Left renal cortex interstitium (tissue), 4 donors: ENCODE measurements around the gene SIPA1. TPM values are rescaled to one million over a fixed set of nuclear protein-coding genes. Genes with fewer than 3 reads are reported as not detected.
A peak's percentile ranks its signal among the peaks of the same experiment; 100 is the strongest.

Source experiments
- DNase-seq, 4 donors: peaks; one replicate each; pipeline ENCODE4 v3.0.0-alpha.2; 2013; ENCODE audit warnings: low read depth in 4 of 4, low spot score in 2 of 4, missing footprints in 1 of 4
- polyA plus RNA-seq, 4 donors: library from polyadenylated mRNA; unstranded; fragments of 120-200 nt; gene quantifications; one replicate each; pipeline ENCODE4 v1.2.1, GENCODE V29; 2013; ENCODE audit not compliant: insufficient read length in 4 of 4

The SIPA1 gene, protein sequence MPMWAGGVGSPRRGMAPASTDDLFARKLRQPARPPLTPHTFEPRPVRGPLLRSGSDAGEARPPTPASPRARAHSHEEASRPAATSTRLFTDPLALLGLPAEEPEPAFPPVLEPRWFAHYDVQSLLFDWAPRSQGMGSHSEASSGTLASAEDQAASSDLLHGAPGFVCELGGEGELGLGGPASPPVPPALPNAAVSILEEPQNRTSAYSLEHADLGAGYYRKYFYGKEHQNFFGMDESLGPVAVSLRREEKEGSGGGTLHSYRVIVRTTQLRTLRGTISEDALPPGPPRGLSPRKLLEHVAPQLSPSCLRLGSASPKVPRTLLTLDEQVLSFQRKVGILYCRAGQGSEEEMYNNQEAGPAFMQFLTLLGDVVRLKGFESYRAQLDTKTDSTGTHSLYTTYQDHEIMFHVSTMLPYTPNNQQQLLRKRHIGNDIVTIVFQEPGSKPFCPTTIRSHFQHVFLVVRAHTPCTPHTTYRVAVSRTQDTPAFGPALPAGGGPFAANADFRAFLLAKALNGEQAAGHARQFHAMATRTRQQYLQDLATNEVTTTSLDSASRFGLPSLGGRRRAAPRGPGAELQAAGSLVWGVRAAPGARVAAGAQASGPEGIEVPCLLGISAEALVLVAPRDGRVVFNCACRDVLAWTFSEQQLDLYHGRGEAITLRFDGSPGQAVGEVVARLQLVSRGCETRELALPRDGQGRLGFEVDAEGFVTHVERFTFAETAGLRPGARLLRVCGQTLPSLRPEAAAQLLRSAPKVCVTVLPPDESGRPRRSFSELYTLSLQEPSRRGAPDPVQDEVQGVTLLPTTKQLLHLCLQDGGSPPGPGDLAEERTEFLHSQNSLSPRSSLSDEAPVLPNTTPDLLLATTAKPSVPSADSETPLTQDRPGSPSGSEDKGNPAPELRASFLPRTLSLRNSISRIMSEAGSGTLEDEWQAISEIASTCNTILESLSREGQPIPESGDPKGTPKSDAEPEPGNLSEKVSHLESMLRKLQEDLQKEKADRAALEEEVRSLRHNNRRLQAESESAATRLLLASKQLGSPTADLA
- polyA plus RNA-seq = 10 to 100 TPM; 23.2 to 46.3 (median 31.4) TPM

DNA sequence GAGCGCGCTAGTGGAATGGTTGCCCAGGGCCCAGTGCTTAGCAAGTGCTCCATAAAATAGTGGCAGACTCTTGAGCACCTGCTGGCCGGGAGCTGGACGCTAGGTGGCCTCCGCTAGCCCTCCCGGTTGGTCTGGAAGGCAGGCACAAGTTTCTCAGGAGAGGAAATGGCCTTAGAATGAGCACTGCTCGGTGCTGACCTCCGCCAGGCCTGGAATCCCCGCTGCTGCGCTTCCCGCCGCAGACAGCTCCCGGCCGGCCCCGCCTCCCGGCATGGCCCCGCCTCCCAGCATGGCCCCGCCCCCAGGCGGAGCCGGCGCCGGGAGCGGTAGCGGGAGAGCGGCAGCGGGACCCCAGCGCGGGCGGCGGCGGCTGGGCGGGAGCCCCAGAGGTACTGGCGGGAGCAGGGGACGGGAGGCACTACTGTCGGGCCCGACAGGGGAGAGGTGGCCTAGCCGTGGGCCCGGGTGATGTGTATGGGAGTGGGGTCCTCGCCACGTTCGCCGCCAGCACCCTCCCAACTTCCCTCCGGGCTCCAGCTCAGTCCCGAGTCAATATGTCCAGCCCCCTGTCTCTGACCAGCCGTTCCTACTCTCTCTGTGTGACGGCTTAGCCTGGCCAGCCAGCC is at the start of gene SIPA1:
Gene SIPA1 (plus strand): TSS at position 308 of the 626 bp plus-strand sequence. CDS start 2,821 bp downstream, outside the sequence.
- peak in 2 of 4 donors; percentile 29 to 59 for DNase-seq

GRCh38 chr11:65588199-65589054 is 49.5 kb upstream of the SIPA1 start:
- DNase-seq = no peak

- no peak for DNase-seq
Measured at GRCh38 chr11:65589444-65590239, 48.3 kb upstream of the SIPA1 start.

DNA sequence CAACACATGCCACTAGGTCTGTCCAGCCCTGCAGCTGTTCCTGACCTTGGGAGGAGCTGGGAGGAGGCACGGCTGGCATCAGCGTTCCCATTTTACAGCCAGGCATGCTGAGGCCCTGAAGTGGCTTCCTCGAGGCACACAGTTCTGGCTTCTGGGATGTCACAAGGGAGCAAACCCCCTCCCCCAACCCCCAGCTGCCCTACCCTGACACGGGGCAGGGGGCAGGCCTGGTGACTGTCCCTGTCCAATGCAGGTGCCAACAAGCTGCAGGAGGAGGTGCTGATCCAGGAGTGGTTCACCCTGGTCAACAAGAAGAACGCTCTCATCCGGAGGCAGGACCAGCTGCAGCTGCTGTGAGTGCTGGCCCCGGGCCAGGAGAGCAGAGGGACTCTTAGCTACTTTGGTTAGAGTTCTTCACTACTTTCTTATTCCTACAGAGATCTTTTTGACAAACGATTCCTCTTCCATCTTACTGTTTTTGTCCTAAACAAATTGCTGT is 47.6 kb upstream of the SIPA1 start:
- no peak for DNase-seq

DNA sequence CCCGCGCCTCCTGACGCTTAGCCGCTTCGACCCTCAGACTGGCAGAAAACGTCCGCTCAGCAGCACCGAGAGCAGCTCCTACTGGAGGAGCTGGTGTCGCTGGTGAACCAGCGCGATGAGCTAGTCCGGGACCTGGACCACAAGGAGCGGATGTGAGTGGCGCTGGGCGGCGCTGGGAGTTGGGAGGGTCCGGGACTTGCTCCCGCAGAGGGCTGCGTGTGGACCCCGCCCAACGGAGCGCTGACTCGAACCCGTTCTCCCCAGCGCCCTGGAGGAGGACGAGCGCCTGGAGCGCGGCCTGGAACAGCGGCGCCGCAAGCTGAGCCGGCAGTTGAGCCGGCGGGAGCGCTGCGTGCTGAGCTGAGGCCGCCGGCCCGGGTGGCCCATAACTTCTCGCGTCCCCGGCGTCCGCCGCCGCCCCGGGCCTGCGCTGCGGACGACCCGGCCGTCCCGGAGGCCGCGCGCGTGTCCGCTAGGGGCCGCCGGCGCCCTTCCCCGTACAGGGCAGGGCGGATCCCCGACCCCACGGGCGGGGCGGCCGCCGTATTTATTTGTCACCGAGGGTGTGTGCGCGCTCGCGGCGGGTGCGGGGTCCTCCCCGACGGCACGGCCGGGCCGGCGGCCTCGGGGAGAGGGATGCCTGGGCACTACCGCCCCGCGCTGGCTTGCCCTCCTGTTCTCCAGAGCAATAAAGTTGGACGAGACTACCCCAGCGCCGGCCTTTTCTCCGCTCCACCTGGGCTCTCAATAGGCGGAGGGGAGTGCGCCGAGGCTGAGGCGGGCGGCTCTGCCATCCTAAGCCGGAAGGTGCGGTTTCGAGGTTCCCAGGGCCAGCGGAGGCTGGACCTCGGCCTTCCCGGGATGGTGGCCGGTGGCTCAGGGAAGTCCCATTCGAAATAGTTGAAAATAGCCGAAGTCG is 45.7 kb upstream of the SIPA1 start:
- DNase-seq = no peak

DNA sequence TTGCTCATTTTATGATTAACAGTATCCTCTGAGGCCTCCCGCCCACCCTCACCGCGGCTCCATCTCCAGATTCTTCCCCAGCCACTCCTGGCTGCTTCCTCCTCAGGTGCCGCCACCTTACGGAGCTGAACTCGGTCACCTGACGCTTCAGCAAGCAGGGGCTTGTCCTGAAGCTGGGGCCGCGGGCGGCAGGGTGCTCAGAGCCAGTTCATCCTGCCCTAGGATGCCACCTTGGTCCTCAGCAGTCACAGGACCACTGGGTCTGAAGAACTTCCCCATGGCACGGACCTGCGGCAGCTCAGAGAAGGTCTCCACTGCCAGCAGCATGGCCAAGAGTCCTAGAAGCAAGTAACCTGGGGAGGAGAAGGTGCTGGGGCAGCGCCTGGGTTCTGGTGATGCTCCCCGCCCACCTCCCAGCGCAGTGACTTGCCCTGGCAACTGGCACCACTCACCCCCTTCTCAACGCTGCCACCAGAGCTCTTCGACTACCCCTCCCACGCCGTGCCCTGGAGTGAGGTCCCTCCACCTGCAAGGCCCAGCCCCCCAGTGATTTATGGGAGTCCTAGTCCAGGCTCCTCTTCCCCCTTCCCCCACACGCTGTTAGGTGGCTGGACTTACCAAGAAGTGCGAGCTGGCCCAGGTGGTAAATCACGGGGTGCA is 44.9 kb upstream of the SIPA1 start:
- DNase-seq = no peak

DNA sequence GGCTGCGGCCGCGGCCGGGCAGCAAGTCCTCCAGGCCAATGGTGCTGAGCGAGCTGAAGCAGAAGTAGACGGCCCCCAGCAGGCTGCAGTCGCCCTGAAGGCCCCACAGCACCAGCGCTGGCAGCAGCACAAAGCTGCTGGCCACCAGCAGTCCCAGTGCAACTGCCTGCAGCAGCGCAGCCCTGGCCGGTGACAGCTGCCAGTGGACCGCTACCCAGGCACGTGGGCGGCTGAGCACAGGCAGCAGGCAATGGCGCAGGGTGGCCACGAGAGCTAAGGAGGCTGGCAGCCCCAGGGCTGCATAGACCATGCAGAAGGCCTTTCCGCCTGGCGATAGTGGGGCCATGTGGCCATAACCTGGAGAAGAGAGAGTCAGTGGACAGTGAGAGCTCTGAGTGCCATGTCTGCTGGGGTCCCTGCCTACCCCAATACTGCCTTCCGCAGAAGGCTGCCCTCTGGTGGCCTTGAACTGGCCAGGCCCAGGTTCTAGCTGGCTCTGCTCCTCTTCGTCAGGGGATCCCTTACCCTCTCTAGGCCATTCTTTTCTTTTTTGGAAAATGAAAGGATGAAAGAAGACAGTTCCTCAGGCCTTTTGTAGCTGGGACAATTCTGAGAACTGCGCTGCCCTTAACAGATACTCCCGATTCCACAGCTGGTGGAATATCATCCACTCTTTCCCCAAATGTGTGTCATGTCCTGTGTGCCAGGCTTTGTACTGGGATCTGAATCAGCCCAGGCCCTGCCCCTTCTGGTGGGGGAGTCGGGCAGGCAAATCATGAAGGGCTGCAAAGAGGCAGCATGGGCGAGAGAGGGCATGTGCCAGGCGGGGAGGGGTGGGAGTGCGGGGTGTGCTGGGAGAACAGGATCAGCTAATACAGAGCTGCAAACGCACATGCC is 44.1 kb upstream of the SIPA1 start:
- no peak for DNase-seq

DNA sequence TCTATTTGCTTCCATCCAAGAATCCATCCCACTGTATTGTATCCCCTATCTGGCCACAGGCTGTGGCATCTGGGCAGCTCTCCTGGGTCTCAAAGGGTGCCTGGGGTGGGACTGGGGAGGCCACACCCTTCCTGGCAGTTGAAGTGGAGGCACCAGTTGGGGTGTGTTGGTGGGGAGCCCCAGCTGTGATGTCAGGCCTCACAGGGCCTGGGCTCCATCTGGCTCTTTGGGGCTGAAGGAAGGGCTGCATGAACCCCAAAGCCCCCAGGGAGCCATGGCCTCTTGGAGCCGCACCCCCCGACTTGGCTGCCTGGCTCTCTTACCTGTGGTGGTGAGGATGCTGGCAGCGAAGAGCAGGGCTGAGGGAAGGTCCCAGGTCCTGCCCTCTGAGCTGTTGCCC is 42.8 kb upstream of the SIPA1 start:
- DNase-seq = no peak

DNA sequence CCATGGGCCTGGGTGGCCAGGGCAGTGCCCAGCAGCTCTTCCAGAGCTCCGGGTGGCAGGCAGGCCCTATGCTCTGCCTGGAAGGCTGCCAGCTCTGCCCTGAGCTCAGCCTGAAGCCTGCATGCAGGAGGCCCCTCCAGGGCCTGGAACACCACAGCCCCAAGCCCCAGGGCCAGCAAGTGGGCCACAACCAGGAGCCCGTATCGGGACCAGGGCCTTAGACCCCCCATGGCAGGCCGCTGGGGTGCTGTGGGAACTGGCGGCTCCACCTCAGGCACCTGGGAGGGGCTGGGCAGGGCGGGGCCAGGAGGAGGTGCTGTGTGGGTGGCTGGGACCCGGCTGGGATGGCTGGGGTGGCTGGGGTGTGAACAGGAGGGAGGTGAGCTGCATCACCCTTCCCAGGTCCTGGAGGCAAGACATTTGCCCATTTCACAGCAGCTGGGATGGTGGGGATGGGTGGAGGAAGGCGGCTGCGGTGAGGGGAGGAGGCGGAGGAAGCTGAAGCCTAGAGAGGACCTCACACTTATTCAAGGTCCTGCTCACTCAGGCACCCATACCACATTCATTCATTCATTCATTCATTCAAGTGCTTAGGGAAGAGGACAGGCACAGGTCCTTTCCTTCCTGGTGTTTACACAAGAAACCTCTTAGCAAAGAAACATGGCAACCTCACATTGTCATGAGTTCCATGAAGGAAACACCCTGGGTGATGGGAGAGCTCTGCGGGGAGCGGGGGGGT is 42.2 kb upstream of the SIPA1 start, which contains the start of gene KCNK7:
Gene KCNK7 (minus strand): TSS at position 258 of the 739 bp plus-strand sequence. CDS start 28 bp downstream, at position 230.
- no peak for DNase-seq

DNA sequence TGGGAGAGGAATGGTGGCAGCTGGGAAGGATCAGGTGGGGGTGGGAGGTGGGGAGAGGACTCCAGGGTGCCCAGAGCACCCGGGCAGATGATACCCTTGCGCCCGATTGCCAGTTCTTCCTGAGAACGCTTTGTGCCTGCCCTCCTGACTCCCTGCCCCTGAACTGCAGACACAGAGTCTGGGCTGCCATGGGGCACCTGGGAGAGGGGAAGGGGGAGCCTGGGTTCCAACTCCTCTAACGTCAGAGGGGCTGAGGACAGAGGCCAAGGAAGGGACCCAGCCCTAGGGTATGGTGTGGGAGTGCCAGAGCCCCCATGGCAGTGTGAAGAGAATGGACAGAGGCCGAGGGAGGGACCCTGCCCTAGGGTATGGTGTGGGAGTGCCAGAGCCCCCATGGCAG is 41.4 kb upstream of the SIPA1 start:
- DNase-seq = no peak

- no peak for DNase-seq
Measured at GRCh38 chr11:65598258-65598699, 39.6 kb upstream of the SIPA1 start.

DNA sequence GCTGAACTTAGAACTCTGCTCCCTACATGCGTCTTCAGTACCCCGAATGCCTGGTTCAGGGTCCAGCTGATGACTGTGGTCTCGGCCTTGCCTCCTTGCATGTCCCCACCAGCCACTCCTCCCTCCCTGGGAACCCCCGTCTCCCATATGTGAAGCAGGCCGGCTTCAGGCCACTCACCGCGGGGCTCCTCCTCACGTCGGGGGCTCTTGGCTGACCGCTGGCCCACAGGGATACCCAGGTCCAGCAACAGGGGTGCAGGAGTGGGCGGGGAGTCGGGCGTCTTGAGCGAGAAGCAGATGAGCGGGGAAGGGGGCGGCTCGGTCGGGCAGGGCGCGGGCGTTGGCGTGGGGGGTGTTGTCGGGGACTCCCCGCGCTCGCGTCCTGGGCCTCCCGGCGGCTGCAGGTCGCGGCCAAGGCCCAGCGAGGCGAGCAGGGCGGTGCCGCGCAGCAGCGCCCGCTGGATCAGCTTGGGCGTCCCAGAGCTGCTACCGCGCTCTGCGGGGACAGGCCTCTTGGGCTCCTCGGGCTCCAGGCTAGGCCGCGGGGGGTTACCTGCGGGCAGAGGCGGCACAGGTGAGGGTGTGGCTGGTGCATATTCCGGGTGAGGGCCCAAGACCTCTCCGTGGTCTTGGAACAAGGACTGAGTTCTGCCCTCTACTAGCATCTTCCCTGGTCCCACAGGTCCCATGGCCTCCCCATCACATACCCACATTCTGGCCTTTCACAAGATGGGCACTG is 38.5 kb upstream of the SIPA1 start:
- DNase-seq = no peak

GRCh38 chr11:65599955-65600246 is 38.0 kb upstream of the SIPA1 start:
- DNase-seq = no peak

DNA sequence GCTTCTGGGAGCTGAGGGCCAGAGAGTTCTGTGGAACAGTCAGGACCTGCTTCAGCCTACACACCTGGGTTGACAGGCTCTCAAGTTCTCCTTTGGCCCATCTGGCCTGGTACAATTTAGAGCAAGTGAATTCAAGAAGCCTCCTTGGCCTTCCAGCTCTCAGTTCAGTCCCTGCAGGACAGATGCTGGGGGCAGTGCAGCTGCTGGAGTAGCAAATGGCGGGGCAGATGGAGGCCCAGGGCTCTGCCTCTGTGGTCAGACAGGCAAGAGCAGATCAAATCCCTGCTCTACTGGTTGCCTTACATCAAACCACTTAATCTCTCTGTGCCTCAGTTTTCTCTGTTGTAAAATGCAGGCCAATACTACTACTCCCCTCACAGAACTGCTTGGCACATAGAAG is 33.6 kb upstream of the SIPA1 start:
- no peak for DNase-seq
